Esophagus muscularis mucosa (tissue), 4 donors: Measurements from ENCODE around the gene ODF4. TPM values are rescaled to one million over a fixed set of nuclear protein-coding genes. Genes with fewer than 3 reads are reported as not detected.
"Not testable (repeated sequence)": the region's sequence is repeated elsewhere in the genome, so short reads cannot be mapped to it uniquely, and the experiment has no call there.

Experiments
- DNase-seq: peaks from one replicate; pipeline ENCODE4 v3.0.0-alpha.2; 2017; ENCODE audit errors: extremely low spot score
- H3K27ac ChIP-seq, 4 donors: fragments of 200-600 bp; sonication (generic); replicated peaks in 1 of 4; 1 replicate in 3 of 4; 2 replicates in 1 of 4; pipeline ENCODE4 v1.5.1; 2016 to 2019; ENCODE audit warnings: mild to moderate bottlenecking in 1 of 4
- H3K27me3 ChIP-seq, 4 donors: fragments of 200-600 bp; sonication (generic); one replicate each; pipeline versions ENCODE4 v1.5.1 to v1.6.0; 2016 to 2019
- H3K36me3 ChIP-seq, 4 donors: fragments of 200-600 bp; sonication (generic); one replicate each; pipeline ENCODE4 v1.5.1; 2016 to 2019
- H3K4me1 ChIP-seq, 4 donors: fragments of 200-600 bp; sonication (generic); one replicate each; pipeline ENCODE4 v1.5.1; 2016 to 2019
- H3K4me3 ChIP-seq, 4 donors: fragments of 200-600 bp; sonication (generic); 1 replicate in 2 of 4; 2 replicates in 2 of 4; pipeline ENCODE4 v1.5.1; 2016 to 2019; ENCODE audit warnings: mild to moderate bottlenecking in 4 of 4, moderate library complexity in 1 of 4
- H3K9me3 ChIP-seq, 4 donors: fragments of 200-600 bp; sonication (generic); 1 replicate in 3 of 4; 2 replicates in 1 of 4; pipeline ENCODE4 v1.5.1; 2016 to 2019
- EP300 ChIP-seq: sonication (generic); formaldehyde crosslinking; IDR thresholded peaks from one replicate; pipeline ENCODE4 v1.6.1; 2017; ENCODE audit warnings: antibody characterized with exemption
- POLR2A ChIP-seq: fragments of 450-650 bp; IDR thresholded peaks from one replicate; pipeline ENCODE4 v1.6.1; 2017; ENCODE audit warnings: antibody characterized with exemption, moderate library complexity, mild to moderate bottlenecking, low read depth
- POLR2AphosphoS5 ChIP-seq, 2 donors: sonication (generic); formaldehyde crosslinking; IDR thresholded peaks; one replicate each; pipeline ENCODE4 v1.6.1; 2017; ENCODE audit warnings: antibody characterized with exemption in 2 of 2
- WGBS: methylation state at CpG from one replicate; pipeline ENCODE4 v1.1.5; 2018; 5-methylcytosine and 5-hydroxymethylcytosine counted together
- intact Hi-C: fragments of 100-400 bp; cut with DNase I; formaldehyde crosslinking; loops from one replicate; pipeline ENCODE4 v1.15.1; 2023
- small RNA-seq, 3 donors: library from RNA; depleted of rRNA; stranded (forward); fragments of <200 nt; gene quantifications; one replicate each; pipeline ENCODE3, GENCODE V24; 2016
- total RNA-seq, 4 donors: library from RNA; depleted of rRNA; stranded (reverse); fragments of >200 nt; gene quantifications; one replicate each; pipeline versions ENCODE4 v1.1.0 to v1.2.1, GENCODE V29; 2016
- TF ChIP-seq, protein P1 (sequence below), 3 experiments: fragments of 200-600 bp in 2 of 3; fragments of 450-650 bp in 1 of 3; sonication (generic) in 2 of 3; IDR thresholded peaks; one replicate each; pipeline ENCODE4 v1.5.1; 2017 to 2019; ENCODE audit warnings: antibody characterized with exemption in 3 of 3, mild to moderate bottlenecking in 2 of 3, moderate library complexity in 1 of 3

ODF4 gene
- total RNA-seq, 4 donors from 2014 or later = not detected

DNA sequence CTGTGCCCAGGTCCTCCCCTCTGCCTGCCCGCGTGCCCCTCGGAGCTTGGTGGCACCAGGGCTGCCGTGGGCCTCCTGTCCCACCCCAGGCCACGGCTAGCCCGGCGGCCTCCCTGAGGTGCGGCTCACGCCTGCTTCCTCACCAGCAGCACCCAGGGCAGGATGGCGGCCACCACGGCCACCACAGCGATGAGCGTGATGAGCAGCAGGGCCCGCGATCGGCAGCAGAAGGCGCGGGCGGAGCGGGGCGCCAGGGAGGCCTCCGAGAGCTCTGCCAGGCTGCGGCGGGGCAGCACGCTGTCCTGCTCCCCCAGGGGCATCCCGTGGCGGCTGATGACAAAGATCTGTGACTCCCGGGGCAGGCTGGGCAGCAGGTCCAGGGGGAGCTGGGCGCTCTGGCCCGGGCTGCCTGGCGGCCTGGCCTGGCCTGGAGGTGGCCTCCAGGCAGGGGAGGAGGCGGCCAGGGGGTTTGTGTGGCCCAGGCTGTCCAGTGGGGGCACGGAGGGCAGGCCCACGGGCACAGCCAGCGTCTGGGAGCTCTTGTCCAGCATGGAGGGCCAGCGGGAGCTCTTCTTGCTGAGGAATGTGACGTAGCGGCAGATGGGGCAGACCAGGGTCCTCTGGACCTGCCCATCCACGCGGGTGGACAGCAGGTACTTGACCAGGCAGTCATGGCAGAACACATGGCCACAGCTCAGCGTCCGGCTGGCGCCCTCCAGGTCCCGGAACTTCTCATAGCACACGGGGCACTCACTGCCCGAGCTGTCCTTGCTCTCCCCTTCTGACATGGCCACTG is 53.2 kb downstream of the ODF4 start:
- no peak for DNase-seq
- WGBS = 92% methylated on average over 8 of the region's 46 CpGs
- no peak for TF ChIP-seq POLR2A
- TF ChIP-seq POLR2AphosphoS5 (IDR thresholded peaks at IDR 0.05) = no peak
- intact Hi-C loops = no loop called here
- H3K36me3 ChIP-seq = no peaks in the 10 kb centered on the region
- peaks cover 0 to 57% (median 18%) of the 10 kb centered on the region in 4 donors for H3K27me3 ChIP-seq
- no peak overlapping the region for H3K27ac ChIP-seq
- H3K4me3 ChIP-seq = no peak overlapping the region
- H3K9me3 ChIP-seq = no peaks in the 10 kb centered on the region
- no peaks in the 10 kb centered on the region for H3K4me1 ChIP-seq

DNA sequence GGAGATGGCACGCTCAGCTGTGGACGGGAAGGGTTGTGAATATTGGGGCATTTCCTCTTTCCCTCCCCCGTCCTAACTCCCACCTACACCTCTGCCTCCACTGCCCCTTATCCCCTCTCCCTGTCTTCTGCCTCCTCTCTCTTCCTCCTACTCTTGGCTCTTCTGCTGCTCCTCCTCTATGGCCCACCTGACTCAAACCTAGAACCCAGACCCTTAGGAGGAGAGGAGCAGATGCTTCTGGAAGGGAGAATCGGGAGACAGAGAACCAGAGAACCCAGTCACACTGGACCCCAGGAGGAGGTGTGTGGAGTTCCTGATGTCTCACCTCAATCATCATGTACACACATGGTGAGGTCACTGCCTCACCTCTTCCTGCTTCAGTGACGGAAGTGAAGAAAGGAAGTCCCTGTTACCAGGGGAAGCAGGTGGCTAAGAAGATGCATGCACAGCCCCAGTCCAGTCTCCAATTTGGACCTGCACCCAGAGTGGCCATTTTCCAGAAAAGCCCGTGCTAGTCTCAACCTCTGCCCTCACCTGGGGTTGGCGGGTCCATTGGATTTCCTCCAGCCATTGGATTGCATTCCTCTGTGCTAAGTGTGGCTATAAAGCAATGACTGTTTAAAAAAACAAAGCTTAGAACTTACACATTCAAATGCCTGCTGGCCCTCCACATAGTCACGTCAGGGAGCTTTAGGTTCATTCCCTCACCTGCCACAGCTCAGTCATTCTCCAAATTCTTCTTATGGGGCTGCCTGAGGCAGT is 54.0 kb downstream of the ODF4 start:
- TF ChIP-seq POLR2AphosphoS5 (IDR thresholded peaks at IDR 0.05) = peak in 1 of 2 donors; percentile 14
- TF ChIP-seq, protein P1, sequence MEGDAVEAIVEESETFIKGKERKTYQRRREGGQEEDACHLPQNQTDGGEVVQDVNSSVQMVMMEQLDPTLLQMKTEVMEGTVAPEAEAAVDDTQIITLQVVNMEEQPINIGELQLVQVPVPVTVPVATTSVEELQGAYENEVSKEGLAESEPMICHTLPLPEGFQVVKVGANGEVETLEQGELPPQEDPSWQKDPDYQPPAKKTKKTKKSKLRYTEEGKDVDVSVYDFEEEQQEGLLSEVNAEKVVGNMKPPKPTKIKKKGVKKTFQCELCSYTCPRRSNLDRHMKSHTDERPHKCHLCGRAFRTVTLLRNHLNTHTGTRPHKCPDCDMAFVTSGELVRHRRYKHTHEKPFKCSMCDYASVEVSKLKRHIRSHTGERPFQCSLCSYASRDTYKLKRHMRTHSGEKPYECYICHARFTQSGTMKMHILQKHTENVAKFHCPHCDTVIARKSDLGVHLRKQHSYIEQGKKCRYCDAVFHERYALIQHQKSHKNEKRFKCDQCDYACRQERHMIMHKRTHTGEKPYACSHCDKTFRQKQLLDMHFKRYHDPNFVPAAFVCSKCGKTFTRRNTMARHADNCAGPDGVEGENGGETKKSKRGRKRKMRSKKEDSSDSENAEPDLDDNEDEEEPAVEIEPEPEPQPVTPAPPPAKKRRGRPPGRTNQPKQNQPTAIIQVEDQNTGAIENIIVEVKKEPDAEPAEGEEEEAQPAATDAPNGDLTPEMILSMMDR (IDR thresholded peaks at IDR 0.05) = no peak
- TF ChIP-seq EP300 = no peak
- TF ChIP-seq POLR2A = no peak
- intact Hi-C loops = no loop called here
- H3K27ac ChIP-seq = no peak overlapping the region
- H3K27me3 ChIP-seq = peaks cover 0 to 64% (median 18%) of the 10 kb centered on the region in 4 donors
- DNase-seq = peak; percentile 82
- H3K4me1 ChIP-seq = no peaks in the 10 kb centered on the region
- WGBS = 60% methylated on average over 5 of the region's 8 CpGs
- H3K36me3 ChIP-seq = no peaks in the 10 kb centered on the region
- no peak overlapping the region for H3K4me3 ChIP-seq
- H3K9me3 ChIP-seq = no peaks in the 10 kb centered on the region

DNA sequence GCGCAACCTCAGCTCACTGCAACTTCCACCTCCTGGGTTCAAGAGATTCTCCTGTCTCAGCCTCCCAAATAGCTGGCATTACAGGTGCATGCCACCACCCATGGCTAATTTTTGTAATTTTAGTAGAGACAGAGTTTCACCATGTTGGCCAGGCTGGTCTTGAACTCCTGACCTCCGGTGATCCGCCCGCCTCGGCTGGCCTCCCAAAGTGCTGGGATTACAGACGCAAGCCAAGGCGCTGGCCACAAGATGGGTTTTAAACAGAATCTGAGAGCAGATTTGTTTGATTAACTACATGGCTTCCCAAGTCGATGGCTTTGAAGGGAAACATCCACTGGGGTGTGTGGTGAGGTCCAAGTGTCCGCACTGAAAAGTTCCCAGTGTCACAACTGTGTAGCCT is 54.9 kb downstream of the ODF4 start:
- H3K4me3 ChIP-seq, H3K36me3 ChIP-seq, H3K4me1 ChIP-seq, DNase-seq, intact Hi-C loops, H3K9me3 ChIP-seq, H3K27ac ChIP-seq: not testable (repeated sequence)
- H3K27me3 ChIP-seq = peaks cover 0 to 68% (median 18%) of the 10 kb centered on the region in 4 donors
- 69% methylated on average over 8 of the region's 9 CpGs for WGBS

Small RNA genes within 50 kb of the gene (small RNA-seq; reads per million reads assigned to genes)
- 0 reads per million in 3 donors for gene RF00265

Other genes starting within 250 kb of the ODF4 start
- gene ALOXE3, start 221.3 kb upstream of the ODF4 start, total RNA-seq = not detected
- gene HES7, start 215.7 kb upstream of the ODF4 start, total RNA-seq = 1 to 10 TPM in 1 of 4 donors, not detected in 3; 1.4 TPM
- 100 to 1,000 TPM; 127 to 263 (median 168) TPM for gene PER1, start 187.4 kb upstream of the ODF4 start, total RNA-seq
- gene VAMP2, start 176.9 kb upstream of the ODF4 start, total RNA-seq = 10 to 100 TPM; 23.7 to 36.4 (median 33.0) TPM
- gene TMEM107, start 163.5 kb upstream of the ODF4 start, total RNA-seq = 10 to 100 TPM; 10.4 to 17.8 (median 13.6) TPM
- gene BORCS6, start 149.7 kb upstream of the ODF4 start, total RNA-seq = 10 to 100 TPM in 3 of 4 donors, 1 to 10 TPM in 1; 8.6 to 22.4 (median 13.9) TPM
- gene AURKB, start 129.3 kb upstream of the ODF4 start, total RNA-seq = 1 to 10 TPM in 1 of 4 donors, not detected in 3; 1.5 TPM
- 10 to 100 TPM; 15.4 to 24.1 (median 17.2) TPM for gene CTC1, start 91.8 kb upstream of the ODF4 start, total RNA-seq
- 10 to 100 TPM in 2 of 4 donors, 1 to 10 TPM in 2; 8.8 to 15.2 (median 11.2) TPM for gene PFAS, start 90.6 kb upstream of the ODF4 start, total RNA-seq
- gene RANGRF, start 51.2 kb upstream of the ODF4 start, total RNA-seq = 10 to 100 TPM; 26.5 to 43.6 (median 34.4) TPM
- gene SLC25A35, start 44.4 kb upstream of the ODF4 start, total RNA-seq = 1 to 10 TPM in 3 of 4 donors, under 1 TPM in 1; 0.99 to 2.5 (median 1.3) TPM
- gene ARHGEF15, start 29.6 kb upstream of the ODF4 start, total RNA-seq = 10 to 100 TPM in 2 of 4 donors, 1 to 10 TPM in 2; 3.3 to 19.8 (median 12.6) TPM
- 1,000 to 10,000 TPM; 1,511 to 3,942 (median 2,863) TPM for gene RPL26, start 43.4 kb downstream of the ODF4 start, total RNA-seq
- under 1 TPM in 1 of 4 donors, not detected in 3; 0.42 TPM for gene RNF222, start 58.0 kb downstream of the ODF4 start, total RNA-seq
- gene NDEL1, start 96.0 kb downstream of the ODF4 start, total RNA-seq = 10 to 100 TPM; 48.2 to 80.8 (median 55.5) TPM